GM19372 (cell line): ENCODE data around the gene EPS8.

Experiments used
- ATAC-seq: cut with Tn5 transposase; IDR thresholded peaks from one replicate; pipeline ENCODE4 v1.9.1; 2021; ENCODE audit warnings: mild to moderate bottlenecking, low read depth, moderate library complexity; ENCODE audit not compliant: unreplicated experiment

The EPS8 gene

DNA sequence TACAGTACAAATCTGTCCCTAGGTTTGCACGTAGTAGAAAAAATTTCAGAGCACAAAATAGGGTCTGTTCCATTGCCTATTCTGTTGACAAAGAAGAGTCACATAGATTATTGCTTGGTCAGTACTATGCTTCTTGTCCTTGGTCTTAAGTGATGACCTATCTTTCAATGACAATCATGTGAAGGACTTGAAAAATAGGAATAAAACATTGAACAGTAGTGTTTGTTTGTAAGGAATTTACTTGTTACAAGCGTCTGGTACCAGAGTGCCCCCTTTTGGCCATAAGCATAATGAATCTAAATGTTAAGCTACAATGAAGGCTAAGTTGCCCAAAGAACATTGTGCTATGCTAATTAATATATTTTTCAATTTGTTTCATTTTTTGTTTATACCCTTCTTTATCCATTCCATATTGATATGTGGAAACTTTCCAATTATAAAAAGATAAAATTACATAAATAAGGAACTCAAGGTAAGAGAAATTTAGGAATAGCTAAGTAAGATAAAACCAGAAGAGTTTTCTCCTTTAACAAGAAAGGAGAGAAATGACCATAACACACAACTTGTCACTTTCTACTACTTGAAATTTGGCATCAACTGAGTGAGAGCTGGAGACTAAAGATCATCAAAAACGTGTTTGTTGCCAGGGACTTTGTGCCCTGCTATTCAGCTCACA lies 204.7 kb downstream of the EPS8 start:
- no peak for ATAC-seq

DNA sequence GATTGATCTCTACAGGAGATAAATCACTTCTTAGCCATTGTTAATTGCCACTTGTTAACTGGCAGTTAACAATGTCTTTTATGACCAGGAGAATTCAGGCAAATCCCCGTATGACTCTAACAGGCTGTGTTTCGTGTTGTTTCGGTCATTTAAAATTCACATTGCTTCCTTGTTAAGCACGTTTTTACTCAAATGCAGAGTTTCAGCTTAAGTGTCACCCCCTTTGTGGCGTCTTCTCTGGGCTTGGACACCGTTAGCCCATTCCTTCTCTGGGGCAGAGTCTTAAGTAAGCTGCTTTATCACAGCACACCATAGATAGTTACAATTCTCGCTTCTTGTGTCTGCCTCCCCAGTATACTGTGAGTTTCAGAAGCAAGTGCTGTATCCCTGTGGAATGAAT lies 205.4 kb downstream of the EPS8 start:
- no peak for ATAC-seq

GRCh38 chr12:15581006-15581405 lies 208.2 kb downstream of the EPS8 start:
- no peak for ATAC-seq

DNA sequence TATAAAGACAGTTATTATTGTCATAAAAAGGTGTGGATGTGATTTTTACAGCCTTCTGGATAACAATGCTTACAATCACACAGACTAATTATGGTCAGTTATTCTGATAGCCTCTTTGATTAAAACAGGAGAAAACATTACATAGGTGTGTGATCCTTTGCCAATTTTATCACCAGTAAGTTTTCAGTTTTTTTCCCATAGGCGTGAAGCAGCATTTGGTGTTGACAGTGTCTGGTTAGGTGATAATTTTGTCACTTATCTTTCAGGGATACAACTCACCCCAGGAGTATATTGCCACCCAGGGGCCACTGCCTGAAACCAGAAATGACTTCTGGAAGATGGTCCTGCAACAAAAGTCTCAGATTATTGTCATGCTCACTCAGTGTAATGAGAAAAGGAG lies 208.8 kb downstream of the EPS8 start:
- ATAC-seq: no peak

GRCh38 chr12:15575671-15576541 lies 213.3 kb downstream of the EPS8 start:
- no peak for ATAC-seq

DNA sequence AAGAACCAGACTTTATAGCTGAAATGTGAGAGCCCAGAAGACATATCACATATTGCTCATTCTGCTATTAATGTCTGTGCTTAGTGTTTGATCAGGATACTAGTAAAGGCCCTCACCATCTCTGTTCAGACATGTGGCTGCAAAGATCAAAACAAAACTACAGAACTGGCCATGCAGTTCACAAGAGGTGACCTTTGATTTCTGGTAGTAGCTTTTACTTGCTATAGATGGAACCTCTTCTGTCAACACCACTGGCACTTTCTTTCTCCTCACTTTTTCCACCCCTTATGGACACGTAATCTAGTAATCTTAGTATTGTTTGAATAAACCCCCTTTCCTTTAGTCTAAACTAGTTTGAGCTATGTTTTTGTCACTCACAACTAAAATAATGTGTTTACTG lies 214.8 kb downstream of the EPS8 start:
- ATAC-seq: no peak
